GM10266 (cell line): ENCODE measurements around the gene FAM174C.

Experiments
- DNase-seq: peaks from one replicate; pipeline ENCODE4 v3.0.0; 2012; ENCODE audit errors: extremely low spot score
- CTCF ChIP-seq: IDR thresholded peaks from 2 replicates; pipeline ENCODE4 v1.5.1; 2012; ENCODE audit warnings: mild to moderate bottlenecking, low read depth; ENCODE audit not compliant: control insufficient read depth, insufficient read depth; ENCODE audit errors: missing control alignments

FAM174C gene

GRCh38 chr19:1234955-1235380, 40.4 kb upstream of the FAM174C start:
- DNase-seq = no peak
- no peak for TF ChIP-seq CTCF

- no peak for TF ChIP-seq CTCF
- DNase-seq = no peak
These were observed 39.4 kb upstream of the FAM174C start for GRCh38 chr19:1235625-1236538.

GRCh38 chr19:1236576-1236975, 38.8 kb upstream of the FAM174C start:
- DNase-seq = no peak
- TF ChIP-seq CTCF = no peak

GRCh38 chr19:1237027-1237659, 38.2 kb upstream of the FAM174C start:
- no peak for TF ChIP-seq CTCF
- no peak for DNase-seq

- no peak for TF ChIP-seq CTCF
- DNase-seq = peak; percentile 81
These were observed 37.5 kb upstream of the FAM174C start, which contains the start of gene CBARP for GRCh38 chr19:1237754-1238368. Gene CBARP (minus strand): TSS chr19:1238005. CDS start chr19:1236100, 1,905 bp downstream.

GRCh38 chr19:1238369-1239303, 36.7 kb upstream of the FAM174C start:
- TF ChIP-seq CTCF = no peak
- DNase-seq = no peak
